Mucosa of descending colon (tissue), 3 donors: ENCODE data around the gene RBM20. TPM values are rescaled to one million over a fixed set of nuclear protein-coding genes. Genes with fewer than 3 reads are reported as not detected.
A peak's percentile ranks its signal among the peaks of the same experiment; 100 is the strongest.

Source experiments
- ATAC-seq: fragments of 200-7000 bp; cut with Tn5 transposase; one replicate; pipeline ENCODE4 v1.9.1; 2020; ENCODE audit warnings: mild to moderate bottlenecking, moderate library complexity
- DNase-seq, 3 donors: peaks; one replicate each; pipeline ENCODE4 v3.0.0-alpha.2; 2020
- H3K36me3 ChIP-seq: fragments of 200-600 bp; one replicate; pipeline ENCODE4 v1.8.0; 2021; ENCODE audit warnings: low read depth, mild to moderate bottlenecking
- H3K4me1 ChIP-seq: fragments of 200-600 bp; one replicate; pipeline ENCODE4 v1.8.0; 2021; ENCODE audit warnings: low read depth, mild to moderate bottlenecking
- H3K4me3 ChIP-seq: fragments of 200-600 bp; one replicate; pipeline ENCODE4 v1.8.0; 2021; ENCODE audit warnings: mild to moderate bottlenecking
- H3K9me3 ChIP-seq: fragments of 200-600 bp; one replicate; pipeline ENCODE4 v1.8.0; 2021; ENCODE audit warnings: mild to moderate bottlenecking
- intact Hi-C, 2 donors: fragments of 100-400 bp; cut with DNase I in 1 of 2; cut with micrococcal nuclease in 1 of 2; formaldehyde crosslinking; loops; one replicate each; pipeline versions ENCODE4 v1.11.0 to v1.11.1; 2022; cut with DNase I, micrococcal nuclease
- total RNA-seq, 3 donors: library from RNA; stranded (reverse); fragmentation: NEBNext Ultra II Directional in 2 of 3; extraction: Animal tissue kit (Norgen Biotek cat#: 25700) in 2 of 3; gene quantifications; one replicate each; pipeline versions ENCODE4 v1.2.1 to v1.2.4, GENCODE V29; 2021 to 2023
- TF ChIP-seq, protein P1 (sequence below): fragments of 200-600 bp; IDR thresholded peaks from one replicate; pipeline ENCODE4 v1.8.0; 2022; ENCODE audit warnings: antibody characterized with exemption, mild to moderate bottlenecking
- donor health status: DM: no; HTN: no; CAD: no; lungs with moderate emphysema.
- donor health status: DM: no; HTN: no; CAD: no.
- donor health status: DM: no; HTN: yes; CAD: no.

The RBM20 gene
- total RNA-seq, 3 donors from 2014 or later: 0.46 to 9.7 (median 2.0) TPM

DNA sequence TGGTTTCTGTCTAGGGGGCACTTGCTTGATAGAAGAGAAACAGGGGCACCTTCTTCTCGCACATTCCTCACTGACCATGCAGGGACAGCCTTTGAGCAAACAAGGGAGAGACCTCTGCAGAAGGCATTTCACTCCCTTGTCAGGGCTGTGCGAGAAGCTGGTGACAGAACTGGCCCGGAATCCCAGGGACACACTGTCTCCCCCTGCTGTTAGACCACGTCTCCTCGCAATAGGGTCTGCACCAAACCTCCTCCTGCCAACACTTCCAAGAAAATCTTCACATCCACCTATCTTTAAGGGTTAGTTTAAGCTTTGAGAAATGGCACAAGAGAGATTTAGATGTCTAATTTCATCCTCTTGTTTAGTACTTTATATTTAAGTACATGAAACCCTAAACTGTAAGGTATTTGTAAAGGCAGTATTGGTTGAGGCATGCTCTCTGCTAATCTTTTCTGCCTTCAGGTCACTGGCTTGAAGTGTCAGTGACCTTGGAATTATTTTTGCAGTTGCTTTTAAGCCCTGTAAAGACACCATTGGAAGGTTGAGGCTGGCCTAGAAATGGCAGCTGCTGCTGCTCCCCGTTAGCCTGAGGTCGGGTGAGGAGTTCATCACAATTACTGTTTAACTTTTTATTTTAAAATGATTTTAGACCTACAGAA, 37.0 kb downstream of the RBM20 start:
- DNase-seq (peak in 1 of 3 donors; percentile 46), ATAC-seq (peak; percentile 52)
- intact Hi-C loops: no loop called here
- Histone ChIP-seq H3K36me3 (no peaks in the 10 kb centered on the region), H3K4me3 (no peak overlapping the region), H3K9me3 (no peaks in the 10 kb centered on the region), H3K4me1 (no peaks in the 10 kb centered on the region)
- TF ChIP-seq, protein P1, sequence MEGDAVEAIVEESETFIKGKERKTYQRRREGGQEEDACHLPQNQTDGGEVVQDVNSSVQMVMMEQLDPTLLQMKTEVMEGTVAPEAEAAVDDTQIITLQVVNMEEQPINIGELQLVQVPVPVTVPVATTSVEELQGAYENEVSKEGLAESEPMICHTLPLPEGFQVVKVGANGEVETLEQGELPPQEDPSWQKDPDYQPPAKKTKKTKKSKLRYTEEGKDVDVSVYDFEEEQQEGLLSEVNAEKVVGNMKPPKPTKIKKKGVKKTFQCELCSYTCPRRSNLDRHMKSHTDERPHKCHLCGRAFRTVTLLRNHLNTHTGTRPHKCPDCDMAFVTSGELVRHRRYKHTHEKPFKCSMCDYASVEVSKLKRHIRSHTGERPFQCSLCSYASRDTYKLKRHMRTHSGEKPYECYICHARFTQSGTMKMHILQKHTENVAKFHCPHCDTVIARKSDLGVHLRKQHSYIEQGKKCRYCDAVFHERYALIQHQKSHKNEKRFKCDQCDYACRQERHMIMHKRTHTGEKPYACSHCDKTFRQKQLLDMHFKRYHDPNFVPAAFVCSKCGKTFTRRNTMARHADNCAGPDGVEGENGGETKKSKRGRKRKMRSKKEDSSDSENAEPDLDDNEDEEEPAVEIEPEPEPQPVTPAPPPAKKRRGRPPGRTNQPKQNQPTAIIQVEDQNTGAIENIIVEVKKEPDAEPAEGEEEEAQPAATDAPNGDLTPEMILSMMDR: no peak

DNA sequence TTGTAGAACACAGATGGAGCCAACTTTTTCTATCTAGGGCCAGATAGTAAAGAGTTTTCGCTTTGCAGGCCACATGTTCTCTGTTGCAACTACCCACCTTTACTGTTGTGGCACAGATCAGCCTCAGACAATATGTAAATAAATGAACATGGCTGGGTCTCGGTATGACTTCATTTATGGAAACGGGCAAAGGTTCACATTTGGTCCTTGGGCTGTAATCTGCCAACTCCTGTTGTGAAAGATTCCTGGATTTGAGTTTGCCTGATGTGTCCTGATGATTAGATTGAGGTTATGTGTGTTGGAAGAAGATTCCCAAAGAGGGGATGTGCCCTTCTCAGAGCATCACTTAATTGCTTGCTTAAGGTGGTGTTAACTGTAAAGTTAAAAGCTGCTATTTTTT, 38.2 kb downstream of the RBM20 start:
- no peak for DNase-seq
- TF ChIP-seq, protein P1: no peak
- no peaks in the 10 kb centered on the region for H3K4me1 ChIP-seq
- intact Hi-C loops: no loop called here
- no peak overlapping the region for H3K4me3 ChIP-seq
- no peaks in the 10 kb centered on the region for H3K9me3 ChIP-seq
- ATAC-seq: no peak
- no peaks in the 10 kb centered on the region for H3K36me3 ChIP-seq

DNA sequence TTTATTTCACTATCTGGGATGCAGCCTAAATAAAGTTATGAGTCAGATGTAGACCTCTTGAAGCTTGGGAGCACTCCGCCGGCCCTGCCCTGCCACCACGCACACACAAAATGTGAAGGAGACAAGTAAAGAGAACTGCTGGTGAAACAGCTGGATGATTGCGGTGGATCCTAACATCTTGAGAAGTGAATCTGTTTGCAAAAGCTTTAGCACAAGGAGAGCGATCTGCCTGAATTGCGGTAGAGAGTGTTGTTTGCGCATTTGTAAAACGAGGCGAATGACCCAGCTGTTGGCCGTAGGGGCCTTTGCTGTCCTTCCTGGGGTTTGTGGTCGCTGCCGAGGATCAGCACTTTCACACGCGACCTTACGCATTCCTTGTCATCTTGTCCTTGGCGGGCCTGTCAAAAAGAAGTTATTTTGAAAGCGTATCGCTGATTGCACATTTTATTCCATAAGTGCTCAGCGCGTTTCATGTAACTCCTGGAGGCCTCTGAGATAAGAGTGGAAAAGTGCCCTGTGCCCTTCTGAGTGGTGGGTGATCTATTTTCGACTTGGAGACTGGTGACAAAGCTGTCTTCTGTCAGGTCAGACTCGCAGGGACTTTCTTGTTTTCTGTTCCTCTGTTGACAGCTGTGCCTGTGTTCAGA, 40.8 kb downstream of the RBM20 start:
- TF ChIP-seq, protein P1: no peak
- DNase-seq (peak in 1 of 3 donors; percentile 5), ATAC-seq (no peak)
- Histone ChIP-seq H3K9me3 (no peaks in the 10 kb centered on the region), H3K4me3 (no peak overlapping the region), H3K4me1 (no peaks in the 10 kb centered on the region), H3K36me3 (no peaks in the 10 kb centered on the region)
- intact Hi-C loops: no loop called here

DNA sequence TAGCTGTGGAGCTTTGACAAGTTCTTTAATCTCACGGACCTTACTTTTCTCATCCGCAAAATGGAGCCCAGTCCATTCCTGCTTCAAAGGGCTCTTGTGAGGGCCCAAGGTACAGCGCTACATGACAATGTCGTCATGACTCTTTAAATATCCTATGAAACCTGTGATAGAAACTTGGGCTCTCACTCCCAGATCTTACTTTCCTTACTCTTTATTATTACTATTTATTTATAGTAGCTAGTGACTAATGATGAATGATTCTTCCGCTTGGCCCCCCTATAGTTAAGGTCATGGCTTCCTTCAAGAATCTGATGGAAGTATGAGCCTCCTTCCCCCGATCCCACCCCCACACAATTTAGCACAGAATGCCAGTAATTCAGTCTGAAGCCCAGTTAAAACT, 41.9 kb downstream of the RBM20 start:
- no peak for ATAC-seq
- no peaks in the 10 kb centered on the region for H3K4me1 ChIP-seq
- no peaks in the 10 kb centered on the region for H3K36me3 ChIP-seq
- DNase-seq: no peak
- intact Hi-C loops: no loop called here
- TF ChIP-seq, protein P1: no peak
- no peaks in the 10 kb centered on the region for H3K9me3 ChIP-seq
- no peak overlapping the region for H3K4me3 ChIP-seq

DNA sequence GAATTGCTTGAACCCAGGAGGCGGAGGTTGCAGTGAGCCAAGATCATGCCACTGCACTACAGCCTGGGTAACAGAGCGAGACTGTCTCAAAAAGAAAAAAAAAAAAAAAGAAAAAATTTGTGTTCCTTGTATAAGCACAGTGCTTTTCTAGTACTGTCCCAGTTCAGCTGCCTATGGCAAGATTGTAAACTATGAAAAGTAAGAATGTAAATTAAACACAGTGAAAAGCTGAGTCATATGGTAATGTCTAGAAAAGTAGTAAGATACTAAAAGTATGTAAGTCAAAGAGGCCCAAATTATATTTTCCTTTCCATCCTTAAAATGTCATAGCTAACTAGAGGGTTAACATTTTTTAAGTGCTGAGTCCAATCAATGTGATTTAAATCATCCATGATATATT, 42.8 kb downstream of the RBM20 start:
- no peaks in the 10 kb centered on the region for H3K36me3 ChIP-seq
- intact Hi-C loops: no loop called here
- ATAC-seq (no peak), DNase-seq (no peak)
- TF ChIP-seq, protein P1: no peak
- H3K9me3 ChIP-seq: peaks cover under 1% of the 10 kb centered on the region
- H3K4me3 ChIP-seq: no peak overlapping the region
- no peaks in the 10 kb centered on the region for H3K4me1 ChIP-seq
